IPS DF 6.9 (cell line): ENCODE measurements around the gene ZNF775.

ENCODE experiments used
- DNase-seq: peaks from one replicate; pipeline ENCODE4 v3.0.0-alpha.2; 2013; ENCODE audit warnings: low read depth, low spot score
- H3K27ac ChIP-seq: one replicate; pipeline ENCODE4 v1.5.1; 2013; ENCODE audit warnings: low read length, control low read depth
- H3K27me3 ChIP-seq: 2 replicates; pipeline ENCODE4 v1.6.1; 2013; ENCODE audit warnings: mild to moderate bottlenecking, low read length; ENCODE audit not compliant: control insufficient read depth, insufficient read depth
- H3K36me3 ChIP-seq: 2 replicates; pipeline ENCODE4 v1.6.1; 2013; ENCODE audit warnings: low read length; ENCODE audit not compliant: control insufficient read depth, insufficient read depth
- H3K4me1 ChIP-seq: 2 replicates; pipeline ENCODE4 v1.6.1; 2013; ENCODE audit warnings: low read length; ENCODE audit not compliant: control insufficient read depth, insufficient read depth
- H3K4me3 ChIP-seq: 2 replicates; pipeline ENCODE4 v1.5.1; 2013; ENCODE audit warnings: mild to moderate bottlenecking, low read length
- H3K9me3 ChIP-seq: 2 replicates; pipeline ENCODE4 v1.6.1; 2013; ENCODE audit warnings: low read length, inconsistent platforms; ENCODE audit not compliant: control insufficient read depth, insufficient read depth
- WGBS: extraction: QIAGEN DNeasy Blood & Tissue Kit; methylation state at CpG from one replicate; pipeline ENCODE4 v1.1.7; 2013; ENCODE audit warnings: mixed read lengths, missing lambda C conversion rate; ENCODE audit not compliant: insufficient read length, insufficient coverage; 5-methylcytosine and 5-hydroxymethylcytosine counted together

ZNF775 gene

GRCh38 chr7:150441524-150441923, 62.4 kb downstream of the ZNF775 start:
- no peaks in the 10 kb centered on the region for H3K27me3 ChIP-seq
- H3K9me3 ChIP-seq: no peaks in the 10 kb centered on the region
- DNase-seq: no peak
- H3K4me1 ChIP-seq: no peaks in the 10 kb centered on the region
- H3K4me3 ChIP-seq: no peak overlapping the region
- H3K36me3 ChIP-seq: no peaks in the 10 kb centered on the region
- no peak overlapping the region for H3K27ac ChIP-seq

GRCh38 chr7:150442811-150443210, 63.7 kb downstream of the ZNF775 start:
- no peak for DNase-seq
- Histone ChIP-seq H3K36me3 (no peaks in the 10 kb centered on the region), H3K4me3 (no peak overlapping the region), H3K4me1 (no peaks in the 10 kb centered on the region), H3K27ac (no peak overlapping the region), H3K9me3 (no peaks in the 10 kb centered on the region), H3K27me3 (no peaks in the 10 kb centered on the region)
- no CpG with 5 or more reads among the region's 20 CpGs for WGBS

- Histone ChIP-seq H3K36me3 (no peaks in the 10 kb centered on the region), H3K9me3 (no peaks in the 10 kb centered on the region), H3K4me3 (no peak overlapping the region), H3K4me1 (no peaks in the 10 kb centered on the region), H3K27me3 (no peaks in the 10 kb centered on the region; the same call in 1 of the 2 replicates), H3K27ac (no peak overlapping the region)
- no CpG with 5 or more reads among the region's 18 CpGs for WGBS
- no peak for DNase-seq
Measured at GRCh38 chr7:150443793-150444540, 64.8 kb downstream of the ZNF775 start.

GRCh38 chr7:150444674-150445365, 65.7 kb downstream of the ZNF775 start:
- no peaks in the 10 kb centered on the region for H3K9me3 ChIP-seq
- no peaks in the 10 kb centered on the region for H3K4me1 ChIP-seq
- no peaks in the 10 kb centered on the region; the same call in 1 of the 2 replicates for H3K27me3 ChIP-seq
- no CpG with 5 or more reads among the region's 7 CpGs for WGBS
- no peak overlapping the region for H3K27ac ChIP-seq
- H3K36me3 ChIP-seq: no peaks in the 10 kb centered on the region
- DNase-seq: no peak
- H3K4me3 ChIP-seq: no peak overlapping the region

- Histone ChIP-seq H3K27me3 (no peaks in the 10 kb centered on the region; the same call in 1 of the 2 replicates), H3K9me3 (no peaks in the 10 kb centered on the region), H3K4me3 (no peak overlapping the region), H3K36me3 (no peaks in the 10 kb centered on the region), H3K27ac (no peak overlapping the region), H3K4me1 (no peaks in the 10 kb centered on the region)
- WGBS: no CpG with 5 or more reads among the region's 2 CpGs
- no peak for DNase-seq
Measured at GRCh38 chr7:150446288-150446938, 67.3 kb downstream of the ZNF775 start.
